Urinary bladder (tissue), 4 donors: ENCODE measurements around the gene ZC3HAV1L. TPM values are rescaled to one million over a fixed set of nuclear protein-coding genes. Genes with fewer than 3 reads are reported as not detected.
A peak's percentile ranks its signal among the peaks of the same experiment; 100 is the strongest.

Source experiments
- DNase-seq: peaks from one replicate; pipeline ENCODE4 v3.0.0-alpha.2; 2015; ENCODE audit errors: extremely low spot score
- H3K27ac ChIP-seq: one replicate; pipeline ENCODE4 v1.5.1; 2013; ENCODE audit warnings: low read depth, mild to moderate bottlenecking, moderate library complexity
- H3K36me3 ChIP-seq: one replicate; pipeline ENCODE4 v1.6.1; 2013; ENCODE audit warnings: mild to moderate bottlenecking, moderate library complexity; ENCODE audit not compliant: insufficient read depth
- H3K4me1 ChIP-seq: one replicate; pipeline ENCODE4 v1.6.1; 2013; ENCODE audit warnings: mild to moderate bottlenecking, moderate library complexity; ENCODE audit not compliant: insufficient read depth
- H3K4me3 ChIP-seq: one replicate; pipeline ENCODE4 v1.5.1; 2013; ENCODE audit warnings: low read depth, low read length
- WGBS: extraction: QIAGEN DNeasy Blood & Tissue Kit; methylation state at CpG from one replicate; pipeline ENCODE4 v1.1.7; 2013; 5-methylcytosine and 5-hydroxymethylcytosine counted together
- polyA plus RNA-seq: library from polyadenylated mRNA; stranded (reverse); fragments of 200-250 nt; gene quantifications from one replicate; pipeline ENCODE4 v1.2.3, GENCODE V29; 2013
- total RNA-seq: library from RNA; depleted of rRNA; stranded (reverse); fragments of >200 nt; gene quantifications from one replicate; pipeline ENCODE4 v1.2.3, GENCODE V29; 2014
- donor health status: healthy with polysubstance abuse.
- donor health status: healthy.

Gene ZC3HAV1L
- total and polyA plus RNA-seq, 2 donors = 3.3 to 37.4 TPM

DNA sequence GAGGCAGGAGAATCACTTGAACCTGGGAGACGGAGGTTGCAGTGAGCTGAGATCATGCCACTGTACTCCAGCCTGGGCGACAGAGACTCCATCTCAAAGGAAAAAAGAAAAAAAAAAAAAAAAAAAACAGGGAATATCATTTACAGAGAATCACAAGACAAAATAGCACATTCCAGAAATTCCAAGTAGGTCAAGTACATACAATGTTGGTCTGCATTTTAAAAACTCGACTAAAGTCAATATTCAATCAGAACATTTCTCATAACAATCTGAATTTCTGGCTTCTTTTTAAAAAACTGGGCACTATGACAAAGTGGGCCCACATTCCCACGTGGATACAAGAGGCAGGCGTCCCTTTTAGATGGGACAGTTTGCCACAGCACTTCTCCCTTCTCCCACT lies 12.8 kb downstream of the ZC3HAV1L start:
- no peak overlapping the region for H3K27ac ChIP-seq
- WGBS = 84% methylated on average over 5 of the region's 5 CpGs
- H3K4me3 ChIP-seq = no peak overlapping the region
- H3K36me3 ChIP-seq = peaks cover 6% of the 10 kb centered on the region
- no peaks in the 10 kb centered on the region for H3K4me1 ChIP-seq
- no peak for DNase-seq

DNA sequence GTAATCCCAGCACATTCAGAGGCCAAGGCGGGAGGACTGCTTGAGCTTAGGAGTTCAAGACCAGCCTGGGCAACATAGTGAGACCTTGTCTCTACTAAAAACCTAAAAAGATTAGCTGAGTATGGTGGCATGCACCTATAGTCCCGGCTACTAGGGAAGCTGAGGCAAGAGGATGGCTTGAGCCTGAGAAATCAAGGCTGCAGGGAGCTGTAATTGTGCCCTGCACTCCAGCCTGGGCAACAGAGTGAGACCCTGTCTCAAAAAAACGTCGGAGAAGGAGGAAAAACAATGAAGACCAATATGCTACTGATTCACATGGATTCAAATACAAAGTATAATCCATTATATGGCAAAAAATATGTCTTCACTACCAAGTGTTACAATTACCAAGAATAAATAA lies 13.6 kb downstream of the ZC3HAV1L start:
- DNase-seq = no peak
- no peaks in the 10 kb centered on the region for H3K4me1 ChIP-seq
- 66% methylated on average over 4 of the region's 4 CpGs for WGBS
- no peak overlapping the region for H3K27ac ChIP-seq
- H3K4me3 ChIP-seq = no peak overlapping the region
- H3K36me3 ChIP-seq = peaks cover 6% of the 10 kb centered on the region

DNA sequence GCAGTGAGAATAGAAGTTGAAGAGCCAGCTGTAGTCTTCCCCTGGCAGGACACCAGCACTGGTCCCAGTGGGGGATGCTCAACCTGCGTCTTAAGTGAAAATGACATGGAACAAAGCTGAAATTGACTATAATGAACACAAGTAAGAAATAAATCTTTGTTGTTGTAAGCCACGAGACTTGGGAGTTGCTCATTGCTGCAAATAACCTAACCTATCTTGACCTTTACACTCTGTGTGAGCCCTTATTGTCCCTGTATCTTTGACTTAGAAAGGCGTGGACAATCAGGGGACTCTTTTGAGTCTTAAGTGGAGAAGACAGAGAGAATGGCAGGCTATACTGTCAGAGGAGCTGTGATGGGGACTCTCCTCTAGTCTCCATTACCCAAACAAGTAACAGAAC lies 16.9 kb downstream of the ZC3HAV1L start:
- no peaks in the 10 kb centered on the region for H3K36me3 ChIP-seq
- DNase-seq = no peak
- 78% methylated on average over 3 of the region's 3 CpGs for WGBS
- H3K27ac ChIP-seq = no peak overlapping the region
- H3K4me3 ChIP-seq = no peak overlapping the region
- H3K4me1 ChIP-seq = no peaks in the 10 kb centered on the region

DNA sequence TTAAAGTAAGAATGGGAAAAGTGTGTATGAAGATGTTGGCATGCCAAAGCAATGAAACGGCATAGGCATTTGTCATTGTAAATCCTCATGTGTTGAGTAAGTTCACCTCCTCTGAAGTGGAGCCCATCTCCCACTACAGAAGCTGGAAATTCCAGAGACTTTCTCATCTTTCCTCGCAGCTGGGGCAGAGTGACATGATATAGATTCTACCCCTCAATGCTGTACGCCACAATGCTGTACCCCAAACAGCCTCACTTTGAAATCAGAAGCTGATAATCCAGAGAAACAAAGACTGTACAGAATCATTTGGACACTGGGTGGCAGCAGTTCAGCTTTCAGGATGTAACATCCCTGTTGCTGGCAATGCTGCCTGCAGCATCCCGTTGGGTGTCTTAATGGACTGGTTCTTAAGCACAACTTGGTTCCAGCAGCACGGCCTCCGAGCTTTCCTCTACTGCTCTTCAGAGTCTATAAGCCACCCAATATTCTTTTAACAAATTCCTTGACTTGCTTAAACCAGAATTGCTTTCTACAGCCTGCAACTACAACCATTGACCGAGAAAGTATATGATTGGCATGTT lies 18.8 kb downstream of the ZC3HAV1L start:
- H3K4me1 ChIP-seq = no peaks in the 10 kb centered on the region
- 25% methylated on average over 7 of the region's 7 CpGs for WGBS

DNA sequence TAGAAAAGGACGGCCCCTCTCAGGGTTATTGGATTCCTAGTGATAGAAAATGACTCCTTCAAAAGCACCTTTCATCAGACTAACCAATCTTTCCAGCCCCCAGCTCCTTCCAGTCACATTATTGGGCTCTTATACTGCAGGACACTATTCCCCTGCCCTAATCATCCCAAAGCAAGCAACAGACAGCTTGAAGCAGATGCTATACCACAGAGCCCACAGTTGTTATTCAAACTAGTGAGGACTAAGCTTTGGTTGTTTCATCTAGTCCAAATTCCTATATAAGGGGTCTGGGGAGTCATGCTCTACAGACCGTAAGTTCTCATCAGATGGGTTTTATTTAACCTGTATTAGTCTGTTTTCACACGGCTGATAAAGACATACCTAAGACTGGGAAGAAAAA lies 24.5 kb downstream of the ZC3HAV1L start:
- Histone ChIP-seq H3K36me3 (no peaks in the 10 kb centered on the region), H3K4me3 (no peak overlapping the region), H3K27ac (no peak overlapping the region), H3K4me1 (no peaks in the 10 kb centered on the region)
- DNase-seq = no peak
- WGBS = 90% methylated on average over 3 of the region's 3 CpGs

More for the DNA sequence above, 18.8 kb downstream of the ZC3HAV1L start:
- no peak for DNase-seq
- H3K4me3 ChIP-seq = no peak overlapping the region
- no peaks in the 10 kb centered on the region for H3K36me3 ChIP-seq
- no peak overlapping the region for H3K27ac ChIP-seq

DNA sequence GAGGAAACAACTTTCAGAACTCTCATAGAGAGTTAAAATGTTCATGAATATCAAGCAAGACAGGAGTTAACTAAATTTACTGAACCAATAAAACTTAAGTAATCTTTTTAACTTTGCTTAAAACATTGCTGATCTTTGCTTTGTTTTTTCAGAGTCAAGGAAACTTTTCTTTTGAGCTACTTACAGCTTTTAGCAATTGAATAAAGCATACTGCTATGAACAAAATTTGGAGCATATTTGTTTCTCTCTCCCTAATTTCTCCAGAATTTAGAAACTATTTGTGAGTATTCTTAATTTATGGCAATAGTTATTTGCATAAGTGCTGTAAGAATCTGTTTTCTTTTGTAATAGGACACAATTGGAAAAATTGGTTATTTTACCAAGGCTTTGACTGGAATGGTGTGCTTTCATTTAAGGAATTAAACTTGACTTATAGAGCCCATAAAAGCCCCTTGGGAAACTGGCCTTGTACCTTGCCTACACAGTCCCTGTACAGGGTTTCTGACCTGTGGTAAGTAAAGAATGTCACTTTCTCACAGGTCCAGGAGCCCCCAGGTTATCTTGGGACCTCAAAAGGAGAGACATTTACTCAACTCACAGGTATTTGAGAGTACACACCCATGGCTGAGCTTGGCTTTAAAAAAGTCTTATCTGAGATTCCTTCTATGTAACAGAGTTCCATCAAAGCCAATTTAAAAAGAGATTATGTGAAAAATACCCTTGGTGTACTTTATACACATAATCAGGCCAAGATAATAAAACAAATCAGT lies 31.3 kb downstream of the ZC3HAV1L start:
- Histone ChIP-seq H3K27ac (no peak overlapping the region), H3K4me3 (no peak overlapping the region), H3K36me3 (no peaks in the 10 kb centered on the region), H3K4me1 (no peaks in the 10 kb centered on the region)
- DNase-seq = no peak

DNA sequence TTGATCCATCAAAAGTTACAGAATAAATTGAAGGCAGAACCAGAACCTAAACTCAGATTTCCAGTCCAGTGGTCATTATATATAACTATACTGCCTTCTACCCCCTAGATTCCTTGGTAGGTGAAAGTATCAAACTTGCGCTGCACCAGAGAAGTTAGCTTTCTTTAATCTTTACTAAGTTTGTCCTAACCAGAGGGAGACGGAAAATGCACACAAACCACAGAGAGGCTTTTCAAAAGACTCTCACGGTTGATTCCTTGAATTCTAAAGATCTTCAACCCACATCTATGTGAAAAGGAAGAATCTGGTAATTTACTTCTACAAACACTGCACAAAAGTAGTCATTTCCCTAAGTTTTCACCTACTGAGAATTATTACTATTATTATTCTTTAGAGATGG lies 36.4 kb downstream of the ZC3HAV1L start:
- 80% methylated on average over 3 of the region's 3 CpGs for WGBS
- H3K4me1 ChIP-seq = no peaks in the 10 kb centered on the region
- H3K36me3 ChIP-seq = no peaks in the 10 kb centered on the region
- H3K4me3 ChIP-seq = no peak overlapping the region
- no peak overlapping the region for H3K27ac ChIP-seq
- no peak for DNase-seq

DNA sequence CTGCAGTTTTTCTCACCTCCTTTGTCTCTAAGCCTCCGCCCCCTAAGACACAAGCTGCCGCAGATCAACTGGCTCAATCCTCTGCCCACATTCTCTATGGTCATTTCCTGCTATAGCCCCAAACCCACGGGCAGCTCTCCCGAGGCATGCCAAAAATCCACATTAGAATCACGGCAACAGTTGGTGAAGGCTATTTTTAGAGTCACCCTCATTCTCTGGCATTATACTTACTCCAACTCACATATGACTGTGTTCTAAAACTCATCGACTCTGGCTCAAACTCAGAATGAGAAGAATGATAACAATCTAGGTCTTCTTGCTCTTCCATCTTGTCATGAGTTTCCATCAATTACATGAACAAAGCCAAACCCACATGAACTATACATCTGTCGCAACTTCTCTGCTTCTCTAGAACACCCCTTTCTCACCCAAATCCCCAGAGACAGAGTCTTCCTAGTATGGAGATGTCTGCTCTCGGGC lies 43.8 kb downstream of the ZC3HAV1L start:
- H3K27ac ChIP-seq = no peak overlapping the region
- H3K4me3 ChIP-seq = no peak overlapping the region
- 69% methylated on average over 8 of the region's 8 CpGs for WGBS
- H3K36me3 ChIP-seq = no peaks in the 10 kb centered on the region
- H3K4me1 ChIP-seq = no peaks in the 10 kb centered on the region
- no peak for DNase-seq

DNA sequence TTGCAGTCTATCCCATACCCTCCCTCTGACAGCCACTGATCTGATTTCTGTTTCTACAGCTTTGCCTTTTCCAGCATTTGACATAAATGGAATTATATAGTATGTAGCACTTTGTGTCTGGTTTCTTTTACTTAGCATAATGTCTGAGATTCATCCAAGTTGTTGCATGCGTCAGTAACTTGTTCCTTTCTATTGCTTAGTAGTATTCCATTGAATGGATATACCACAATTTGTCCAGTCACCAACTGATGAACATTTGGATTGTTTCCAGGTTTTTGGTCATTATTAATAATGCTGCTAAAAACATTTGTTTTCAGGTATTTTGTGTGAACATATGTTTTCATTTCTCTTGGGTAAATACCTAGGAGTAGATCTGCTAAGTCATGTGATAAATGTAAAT lies 48.2 kb downstream of the ZC3HAV1L start:
- 95% methylated on average over 1 of the region's 1 CpG for WGBS
- no peak for DNase-seq
- Histone ChIP-seq H3K4me1 (no peaks in the 10 kb centered on the region), H3K4me3 (no peak overlapping the region), H3K36me3 (no peaks in the 10 kb centered on the region), H3K27ac (no peak overlapping the region)

DNA sequence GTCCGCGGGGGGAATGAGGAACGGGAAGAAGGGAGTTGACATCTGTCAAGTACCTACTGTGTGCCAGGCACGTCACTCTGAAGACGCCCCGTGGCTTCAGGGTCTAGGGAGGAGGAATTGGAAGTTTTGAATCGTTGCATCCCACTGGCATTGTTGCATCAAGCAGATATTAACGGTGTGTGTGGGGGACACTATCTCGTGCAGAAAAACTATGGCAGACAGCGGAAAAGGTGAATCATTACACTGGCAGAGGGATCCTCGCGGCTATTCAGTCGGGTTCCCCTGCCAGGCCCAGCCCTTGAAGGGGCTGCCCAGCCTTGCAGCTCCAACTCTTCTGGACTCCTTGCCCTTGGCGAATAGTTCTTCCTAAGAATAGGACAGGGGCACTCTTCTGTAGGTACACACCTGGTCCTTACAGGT lies 53.6 kb downstream of the ZC3HAV1L start:
- Histone ChIP-seq H3K36me3 (no peaks in the 10 kb centered on the region), H3K4me1 (no peaks in the 10 kb centered on the region), H3K27ac (no peak overlapping the region), H3K4me3 (no peak overlapping the region)
- DNase-seq = no peak
- 32% methylated on average over 14 of the region's 14 CpGs for WGBS

DNA sequence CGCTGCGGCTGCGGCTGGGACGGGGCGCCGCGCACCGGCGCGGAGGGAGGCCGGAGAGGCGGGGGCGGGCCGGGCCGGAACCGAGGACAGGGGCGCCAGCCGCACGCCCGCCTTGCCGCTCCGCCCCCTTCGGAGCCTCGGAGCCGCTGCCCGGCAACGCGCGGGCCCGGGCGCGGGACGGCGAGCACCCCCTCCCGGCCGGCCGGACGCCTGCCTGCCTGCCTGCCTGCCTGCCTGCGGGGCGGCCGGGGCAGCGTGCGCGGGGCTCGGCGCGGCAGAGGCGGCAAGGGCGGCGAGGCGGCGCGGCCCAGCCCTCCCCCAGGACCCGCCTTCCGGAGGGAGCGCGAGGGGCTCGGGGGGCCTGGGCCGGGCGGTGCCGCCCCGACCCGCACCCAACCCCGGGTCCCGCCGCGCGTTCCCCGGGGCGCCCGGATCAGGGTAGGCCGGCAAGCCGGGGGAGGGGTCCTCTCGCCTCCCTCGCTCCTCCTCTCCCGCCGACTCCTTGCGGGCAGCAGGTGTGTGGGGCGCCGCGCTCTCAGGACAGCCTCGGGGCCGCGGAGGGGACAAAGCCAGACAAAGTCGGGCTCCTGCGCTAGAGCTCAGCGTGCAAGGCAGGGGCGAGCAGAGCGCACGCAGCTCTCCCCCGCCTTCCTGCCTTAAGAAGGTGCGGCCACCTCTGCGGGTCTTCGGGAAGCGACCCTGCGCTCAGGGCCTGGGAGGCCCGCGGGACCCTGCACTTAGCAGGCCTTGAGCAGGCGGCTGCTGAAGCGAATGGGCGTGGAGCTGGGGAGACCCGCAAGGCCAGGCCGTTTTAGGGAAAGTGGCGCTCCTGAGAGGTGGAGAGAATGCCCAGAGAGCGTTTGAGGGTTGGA lies 54.3 kb downstream of the ZC3HAV1L start, which contains the start of gene KIAA1549:
Gene KIAA1549, minus strand, starts transcription at position 58 of the 872 bp plus-strand sequence. CDS start 120 bp downstream, outside the sequence.
- H3K4me3 ChIP-seq = peak within 1 kb of the TSS; percentile 97
- H3K27ac ChIP-seq = no peak within 1 kb of the TSS
- no peak for DNase-seq
- H3K36me3 ChIP-seq = no peaks in the 10 kb centered on the region
- WGBS = 1% methylated on average over 102 of the region's 105 CpGs
- no peaks in the 10 kb centered on the region for H3K4me1 ChIP-seq

DNA sequence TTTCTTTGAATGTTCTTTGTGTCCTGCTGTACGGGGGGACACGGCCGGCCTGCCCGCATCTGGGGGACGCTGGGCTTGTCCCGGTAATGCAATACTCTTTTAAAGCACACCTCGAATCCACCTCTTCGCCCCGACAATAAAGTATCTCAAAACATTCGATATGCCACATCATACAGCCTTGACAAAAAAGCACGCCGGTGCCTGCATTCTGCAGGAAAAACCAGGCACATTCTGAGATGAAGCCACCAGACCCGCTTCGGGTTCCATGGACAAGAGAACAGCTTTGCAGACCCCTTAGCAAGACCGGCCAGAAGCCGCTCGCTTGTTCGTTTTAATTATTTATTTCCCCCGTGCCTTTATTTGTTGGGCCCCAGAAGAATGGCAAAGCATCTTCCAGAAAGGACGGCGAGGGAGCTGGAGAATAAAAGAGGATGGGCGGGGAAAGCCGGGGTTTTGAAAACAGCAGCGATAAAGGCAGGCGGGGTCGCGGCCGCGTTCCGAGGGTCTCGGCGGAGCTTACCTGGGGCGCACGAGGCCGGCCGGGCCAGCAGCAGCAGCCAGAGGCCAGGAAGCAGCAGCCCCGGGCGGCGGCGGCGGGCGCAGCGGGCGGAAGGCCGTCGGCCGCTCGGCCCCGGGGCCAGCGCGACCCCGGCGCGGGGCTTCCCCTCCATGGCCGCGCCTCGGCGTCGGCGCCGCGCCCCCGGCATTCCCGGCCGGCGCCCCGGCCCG lies 55.1 kb downstream of the ZC3HAV1L start:
- no peak overlapping the region for H3K27ac ChIP-seq
- no peak for DNase-seq
- peak overlapping the region; percentile 97 for H3K4me3 ChIP-seq
- H3K4me1 ChIP-seq = no peaks in the 10 kb centered on the region
- WGBS = 1% methylated on average over 68 of the region's 68 CpGs
- no peaks in the 10 kb centered on the region for H3K36me3 ChIP-seq

DNA sequence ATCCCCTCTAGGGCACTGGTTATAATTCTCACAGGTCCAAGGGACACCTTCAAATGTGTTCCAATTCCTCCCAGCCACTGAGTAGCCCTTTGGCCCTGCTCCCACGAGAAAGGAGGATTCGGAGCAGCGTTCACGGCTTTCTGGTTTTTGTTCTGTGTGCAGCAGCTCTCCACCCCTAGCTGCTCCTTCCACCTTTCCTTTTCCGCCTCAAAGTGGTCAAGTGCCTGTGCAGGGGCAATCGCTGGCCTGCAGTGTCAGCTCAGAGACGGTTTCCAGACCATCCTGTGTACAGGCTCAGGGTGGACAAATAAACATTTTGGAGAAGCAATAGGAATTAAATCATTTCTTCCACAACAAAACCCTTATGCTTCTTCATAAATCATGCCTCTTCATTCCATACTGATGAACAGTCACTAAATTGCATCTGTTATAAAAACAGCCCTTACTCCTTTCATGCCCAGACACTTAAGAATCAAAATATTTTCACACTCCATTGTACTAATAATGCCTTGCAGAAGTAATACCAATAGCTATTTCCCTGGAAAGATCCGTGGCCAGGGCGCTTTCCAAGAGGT lies 55.8 kb downstream of the ZC3HAV1L start:
- Histone ChIP-seq H3K4me3 (peak overlapping the region; percentile 97), H3K4me1 (no peaks in the 10 kb centered on the region), H3K36me3 (no peaks in the 10 kb centered on the region), H3K27ac (no peak overlapping the region)
- DNase-seq = no peak
- WGBS = 35% methylated on average over 9 of the region's 9 CpGs
